Measurements from ENCODE around the gene SYDE1. TPM values are rescaled to one million over a fixed set of nuclear protein-coding genes. Genes with fewer than 3 reads are reported as not detected.

SYDE1 gene
- total RNA-seq, 1 experiment from 2014 or later = 4.4 TPM

- intact Hi-C loops (cut with micrococcal nuclease; ENCODE audit: unreplicated experiment) = no loop called here
- CTCF ChIA-PET = no interaction called here
- H3K9me3 Mint-ChIP-seq (ENCODE audit: unreplicated experiment) = no peaks in the 10 kb centered on the region
- no peaks in the 10 kb centered on the region for H3K9me3 ChIP-seq
- no peak overlapping the region for H3K4me3 ChIP-seq (ENCODE audit: low read depth, low read length)
- POLR2A ChIA-PET = no interaction called here
- 0 out of 2 replicates have a peak, but pooled peaks cover 8% of the 10 kb centered on the region for H3K4me1 ChIP-seq
- no peak for TF ChIP-seq CTCF (IDR thresholded peaks at IDR 0.05; ENCODE audit: insufficient read depth in 1 of 2, low read depth in 1 of 2, low read length in 1 of 2, severe bottlenecking in 1 of 2, unreplicated experiment in 1 of 2)
- H3K4me1 Mint-ChIP-seq (ENCODE audit: low read depth, unreplicated experiment) = peaks cover 9% of the 10 kb centered on the region
- no peaks in the 10 kb centered on the region; the same call in 1 of the 2 replicates for H3K36me3 ChIP-seq (ENCODE audit: control insufficient read depth, insufficient read depth, low read length)
- no TSS peak for BruUV-seq (replicated peaks)
- H3K27me3 ChIP-seq (replicated peaks; ENCODE audit: control insufficient read depth, insufficient read depth, low read length) = no peaks in the 10 kb centered on the region
- no peak overlapping the region for H3K4me3 Mint-ChIP-seq (ENCODE audit: unreplicated experiment)
- no peak overlapping the region for H3K27ac Mint-ChIP-seq (ENCODE audit: unreplicated experiment)
- peaks cover 34% of the 10 kb centered on the region for H3K36me3 Mint-ChIP-seq (ENCODE audit: insufficient read depth, unreplicated experiment)
- DNase-seq = no peak
- H3K27me3 Mint-ChIP-seq (ENCODE audit: insufficient read depth, unreplicated experiment) = no peaks in the 10 kb centered on the region
These were observed 4.6 kb downstream of the SYDE1 start for GRCh38 chr19:15111758-15112157.

GRCh38 chr19:15112385-15112784 is 5.2 kb downstream of the SYDE1 start:
- POLR2A ChIA-PET = no interaction called here

More at GRCh38 chr19:15112385-15112784, 5.2 kb downstream of the SYDE1 start:
- intact Hi-C loops (cut with micrococcal nuclease; ENCODE audit: unreplicated experiment) = no loop called here
- no peaks in the 10 kb centered on the region for H3K9me3 ChIP-seq
- no peak overlapping the region for H3K4me3 ChIP-seq (ENCODE audit: low read depth, low read length)
- TF ChIP-seq CTCF (IDR thresholded peaks at IDR 0.05; ENCODE audit: insufficient read depth in 1 of 2, low read depth in 1 of 2, low read length in 1 of 2, severe bottlenecking in 1 of 2, unreplicated experiment in 1 of 2) = no peak
- H3K4me1 ChIP-seq = 0 out of 2 replicates have a peak, but pooled peaks cover 8% of the 10 kb centered on the region
- Mint-ChIP-seq H3K9me3 (ENCODE audit: unreplicated experiment) (no peaks in the 10 kb centered on the region), H3K4me1 (ENCODE audit: low read depth, unreplicated experiment) (peaks cover 9% of the 10 kb centered on the region), H3K27ac (ENCODE audit: unreplicated experiment) (no peak overlapping the region), H3K36me3 (ENCODE audit: insufficient read depth, unreplicated experiment) (peaks cover 39% of the 10 kb centered on the region), H3K27me3 (ENCODE audit: insufficient read depth, unreplicated experiment) (no peaks in the 10 kb centered on the region), H3K4me3 (ENCODE audit: unreplicated experiment) (no peak overlapping the region)
- no peaks in the 10 kb centered on the region; the same call in 1 of the 2 replicates for H3K36me3 ChIP-seq (ENCODE audit: control insufficient read depth, insufficient read depth, low read length)
- CTCF ChIA-PET = interaction anchor here (1.6 kb wide), 1 partner anchor 11 kb away, joined by 3 read pairs; no protein-coding TSS in a partner anchor
- no TSS peak for BruUV-seq (replicated peaks)
- no peak for DNase-seq
- H3K27me3 ChIP-seq (replicated peaks; ENCODE audit: control insufficient read depth, insufficient read depth, low read length) = no peaks in the 10 kb centered on the region
